PC-9 (cell line): ENCODE data around the gene ATG4A.

Experiments
- CTCF ChIP-seq: fragments of 200-600 bp; sonication (generic); conservative IDR thresholded peaks from 2 replicates; pipeline ENCODE4 v1.6.1; 2017; ENCODE audit warnings: mixed run types, antibody characterized with exemption, mild to moderate bottlenecking, moderate library complexity
- EZH2 ChIP-seq: fragments of 200-600 bp; sonication (generic); IDR thresholded peaks from 2 replicates; pipeline ENCODE4 v1.8.0; 2017; ENCODE audit warnings: antibody characterized with exemption, low read depth

- TF ChIP-seq CTCF (no peak), EZH2 (no peak)
Observed at GRCh38 chrX:108072746-108073145, 18.8 kb upstream of the ATG4A start.
